Esophagus (tissue), 2 donors: ENCODE results near the gene ZNF236. TPM values are rescaled to one million over a fixed set of nuclear protein-coding genes. Genes with fewer than 3 reads are reported as not detected.
"Not testable (repeated sequence)": the region's sequence is repeated elsewhere in the genome, so short reads cannot be mapped to it uniquely, and the experiment has no call there.

ENCODE experiments used
- H3K27ac ChIP-seq, 2 donors: one replicate each; pipeline ENCODE4 v1.5.1; 2013; ENCODE audit warnings: low read depth in 2 of 2, mild to moderate bottlenecking in 2 of 2, inconsistent platforms in 1 of 2, low read length in 1 of 2, moderate library complexity in 1 of 2
- H3K27me3 ChIP-seq, 2 donors: one replicate each; pipeline ENCODE4 v1.6.1; 2013; ENCODE audit warnings: low read length in 2 of 2, control low read depth in 1 of 2, mild to moderate bottlenecking in 1 of 2; ENCODE audit not compliant: insufficient read depth in 2 of 2, control insufficient read depth in 1 of 2
- H3K36me3 ChIP-seq, 2 donors: one replicate each; pipeline ENCODE4 v1.6.1; 2013; ENCODE audit warnings: low read length in 1 of 2; ENCODE audit not compliant: control insufficient read depth in 2 of 2, insufficient read depth in 2 of 2
- H3K4me1 ChIP-seq, 2 donors: one replicate each; pipeline ENCODE4 v1.6.1; 2013; ENCODE audit warnings: low read length in 1 of 2; ENCODE audit not compliant: control insufficient read depth in 2 of 2, insufficient read depth in 2 of 2
- H3K4me3 ChIP-seq, 2 donors: one replicate each; pipeline ENCODE4 v1.5.1; 2013; ENCODE audit warnings: low read length in 2 of 2, mild to moderate bottlenecking in 2 of 2, low read depth in 1 of 2, moderate library complexity in 1 of 2
- H3K9me3 ChIP-seq, 2 donors: one replicate each; pipeline ENCODE4 v1.6.1; 2013; ENCODE audit warnings: mild to moderate bottlenecking in 2 of 2, low read depth in 1 of 2, low read length in 1 of 2, moderate library complexity in 1 of 2; ENCODE audit not compliant: control insufficient read depth in 2 of 2, insufficient read depth in 1 of 2
- WGBS, 2 donors: extraction: QIAGEN DNeasy Blood & Tissue Kit; methylation state at CpG; one replicate each; pipeline ENCODE4 v1.1.7; 2013; 5-methylcytosine and 5-hydroxymethylcytosine counted together
- polyA plus RNA-seq, 2 donors: library from polyadenylated mRNA; stranded (reverse); fragments of 200-250 nt; gene quantifications; one replicate each; pipeline ENCODE4 v1.2.3, GENCODE V29; 2013
- donor health status: healthy with polysubstance abuse.
- donor health status: Bipolar disorder and iron deficiency.

The ZNF236 gene
- polyA plus RNA-seq, 2 donors = 1.3 to 3.0 TPM

- not testable (repeated sequence) for H3K27ac ChIP-seq, H3K4me1 ChIP-seq, H3K9me3 ChIP-seq, H3K4me3 ChIP-seq, H3K27me3 ChIP-seq
- WGBS, 2 donors = 93 to 94% methylated on average over 8 of the region's 8 CpGs
- peaks cover 11 to 16% of the 10 kb centered on the region in 2 donors for H3K36me3 ChIP-seq
These were observed 122.0 kb downstream of the ZNF236 start for GRCh38 chr18:76944346-76944745.

- WGBS, 2 donors = 83 to 88% methylated on average over 8 of the region's 8 CpGs
- Histone ChIP-seq H3K36me3 (peaks cover 10 to 15% of the 10 kb centered on the region in 2 donors), H3K4me3 (no peak overlapping the region), H3K27ac (no peak overlapping the region), H3K4me1 (no peaks in the 10 kb centered on the region), H3K9me3 (no peaks in the 10 kb centered on the region), H3K27me3 (no peaks in the 10 kb centered on the region)
These were observed 126.0 kb downstream of the ZNF236 start for GRCh38 chr18:76948345-76948744.

GRCh38 chr18:76951456-76952247 is 129.3 kb downstream of the ZNF236 start:
- Histone ChIP-seq H3K27me3 (no peaks in the 10 kb centered on the region), H3K9me3 (no peaks in the 10 kb centered on the region), H3K27ac (no peak overlapping the region), H3K36me3 (peaks cover 15 to 21% of the 10 kb centered on the region in 2 donors), H3K4me1 (no peaks in the 10 kb centered on the region), H3K4me3 (no peak overlapping the region)
- WGBS, 2 donors = 89 to 93% methylated on average over 12 of the region's 12 CpGs

GRCh38 chr18:76952747-76953146 is 130.4 kb downstream of the ZNF236 start:
- peaks cover 12 to 25% of the 10 kb centered on the region in 2 donors for H3K36me3 ChIP-seq

GRCh38 chr18:76953156-76953555 is 130.8 kb downstream of the ZNF236 start:
- 52% methylated on average over 6 of the region's 6 CpGs for WGBS, 2 donors
- Histone ChIP-seq H3K27me3 (no peaks in the 10 kb centered on the region), H3K36me3 (peaks cover 12 to 25% of the 10 kb centered on the region in 2 donors), H3K27ac (no peak overlapping the region), H3K4me3 (no peak overlapping the region), H3K9me3 (no peaks in the 10 kb centered on the region), H3K4me1 (no peaks in the 10 kb centered on the region)

More at GRCh38 chr18:76952747-76953146, 130.4 kb downstream of the ZNF236 start:
- Histone ChIP-seq H3K4me1 (no peaks in the 10 kb centered on the region), H3K27me3 (no peaks in the 10 kb centered on the region), H3K27ac (no peak overlapping the region), H3K4me3 (no peak overlapping the region), H3K9me3 (no peaks in the 10 kb centered on the region)
- WGBS, 2 donors = 77 to 82% methylated on average over 4 of the region's 4 CpGs

- no peaks in the 10 kb centered on the region for H3K27me3 ChIP-seq
- no peak overlapping the region for H3K27ac ChIP-seq
- no peak overlapping the region for H3K4me3 ChIP-seq
- no peaks in the 10 kb centered on the region for H3K4me1 ChIP-seq
- H3K36me3 ChIP-seq = peaks cover 9 to 21% of the 10 kb centered on the region in 2 donors
- no peaks in the 10 kb centered on the region for H3K9me3 ChIP-seq
- WGBS, 2 donors = 54 to 59% methylated on average over 12 of the region's 12 CpGs
These were observed 131.4 kb downstream of the ZNF236 start for GRCh38 chr18:76953583-76954233.

GRCh38 chr18:76955524-76956170 is 133.3 kb downstream of the ZNF236 start:
- WGBS, 2 donors = 92% methylated on average over 28 of the region's 28 CpGs
- Histone ChIP-seq H3K27ac (no peak overlapping the region), H3K4me1 (no peaks in the 10 kb centered on the region)

GRCh38 chr18:76956648-76957047 is 134.3 kb downstream of the ZNF236 start:
- H3K4me1 ChIP-seq = no peaks in the 10 kb centered on the region
- H3K36me3 ChIP-seq = peaks cover 10 to 24% of the 10 kb centered on the region in 2 donors
- no peak overlapping the region for H3K4me3 ChIP-seq
- 94 to 97% methylated on average over 11 of the region's 11 CpGs for WGBS, 2 donors
- H3K9me3 ChIP-seq = no peaks in the 10 kb centered on the region
- H3K27me3 ChIP-seq = no peaks in the 10 kb centered on the region
- H3K27ac ChIP-seq = no peak overlapping the region

More at GRCh38 chr18:76955524-76956170, 133.3 kb downstream of the ZNF236 start:
- H3K27me3 ChIP-seq = no peaks in the 10 kb centered on the region
- no peaks in the 10 kb centered on the region for H3K9me3 ChIP-seq
- peaks cover 10 to 21% of the 10 kb centered on the region in 2 donors for H3K36me3 ChIP-seq
- H3K4me3 ChIP-seq = no peak overlapping the region

GRCh38 chr18:76957384-76958355 is 135.3 kb downstream of the ZNF236 start:
- H3K4me3 ChIP-seq = no peak overlapping the region
- H3K27ac ChIP-seq = no peak overlapping the region
- no peaks in the 10 kb centered on the region for H3K27me3 ChIP-seq
- H3K4me1 ChIP-seq = no peaks in the 10 kb centered on the region
- peaks cover 6 to 20% of the 10 kb centered on the region in 2 donors for H3K36me3 ChIP-seq
- no peaks in the 10 kb centered on the region for H3K9me3 ChIP-seq
- 89 to 91% methylated on average over 18 of the region's 18 CpGs for WGBS, 2 donors
